Right lobe of liver (tissue), 4 donors: ENCODE data around the gene TUBGCP2.

Source experiments
- CTCF ChIP-seq, 4 donors: fragments of 200-600 bp in 3 of 4; fragments of 450-650 bp in 1 of 4; IDR thresholded peaks; one replicate each; pipeline versions ENCODE4 v1.5.1 to v1.8.0; 2016 to 2022; ENCODE audit warnings: antibody characterized with exemption in 4 of 4, mild to moderate bottlenecking in 2 of 4
- POLR2A ChIP-seq: fragments of 450-650 bp; IDR thresholded peaks from one replicate; pipeline ENCODE4 v1.6.1; 2017; ENCODE audit warnings: antibody characterized with exemption, mild to moderate bottlenecking
- donor health status: DM: no; HTN: no; CAD: no.
- donor health status: DM: no; HTN: no; CAD: no.
- donor health status: DM: no; HTN: yes; CAD: no.

- TF ChIP-seq POLR2A (no peak), CTCF (IDR thresholded peaks at IDR 0.05) (no peak)
Measured at GRCh38 chr10:133334503-133335245, 26.0 kb upstream of the TUBGCP2 start.
